Activated CD8-positive, alpha-beta memory T cell treated with anti-CD3 and anti-CD28 coated beads for 36 hours (primary cell): Measurements from ENCODE around the gene MAP2K1. TPM values are rescaled to one million over a fixed set of nuclear protein-coding genes. Genes with fewer than 3 reads are reported as not detected.

Source experiments
- CTCF ChIA-PET: fragments of 350-600 bp; sonication (Branson Sonifier 250); formaldehyde crosslinking; loops from one replicate; lab custom pipeline; 2021; ENCODE audit warnings: antibody characterized with exemption; lab: Charles Lee
- POLR2A ChIA-PET: fragments of 350-600 bp; sonication (Branson Sonifier 250); formaldehyde crosslinking; loops from one replicate; lab custom pipeline; 2021; ENCODE audit warnings: antibody characterized with exemption; lab: Charles Lee
- total RNA-seq, 2 experiments: library from RNA; stranded (reverse); gene quantifications; one replicate each; pipeline ENCODE4 v1.2.3, GENCODE V29; 2021

The MAP2K1 gene
- total RNA-seq, 2 experiments from 2014 or later: 115 to 116 TPM

GRCh38 chr15:66409565-66410108 is 22.9 kb downstream of the MAP2K1 start:
- CTCF ChIA-PET: no interaction called here
- POLR2A ChIA-PET: no interaction called here

- ChIA-PET POLR2A (no interaction called here), CTCF (no interaction called here)
Observed at GRCh38 chr15:66411190-66411589, 24.5 kb downstream of the MAP2K1 start.

GRCh38 chr15:66412220-66412619 is 25.5 kb downstream of the MAP2K1 start:
- ChIA-PET POLR2A (no interaction called here), CTCF (no interaction called here)

- POLR2A ChIA-PET: no interaction called here
- CTCF ChIA-PET: interaction anchor here (0.8 to 1.4 kb wide), 3 partner anchors 18 to 26 kb away, joined by 3 read pairs; no protein-coding TSS in a partner anchor
Observed at GRCh38 chr15:66413579-66413978, 26.9 kb downstream of the MAP2K1 start.

GRCh38 chr15:66415360-66415759 is 28.6 kb downstream of the MAP2K1 start:
- ChIA-PET CTCF (no interaction called here), POLR2A (no interaction called here)

- ChIA-PET CTCF (interaction anchor here (0.5 kb wide), 1 partner anchor 40 kb away, joined by 3 read pairs; no protein-coding TSS in a partner anchor), POLR2A (no interaction called here)
Observed at GRCh38 chr15:66417736-66418135, 31.0 kb downstream of the MAP2K1 start.

GRCh38 chr15:66419471-66419870 is 32.8 kb downstream of the MAP2K1 start:
- ChIA-PET POLR2A (no interaction called here), CTCF (no interaction called here)

GRCh38 chr15:66422347-66422746 is 35.6 kb downstream of the MAP2K1 start:
- CTCF ChIA-PET: no interaction called here
- POLR2A ChIA-PET: no interaction called here

- ChIA-PET POLR2A (no interaction called here), CTCF (interaction anchor here (0.7 kb wide), 1 partner anchor 511 kb away, joined by 3 read pairs; no protein-coding TSS in a partner anchor)
Observed at GRCh38 chr15:66423149-66423548, 36.4 kb downstream of the MAP2K1 start.

- ChIA-PET POLR2A (no interaction called here), CTCF (no interaction called here)
Observed at GRCh38 chr15:66424963-66425612, 38.4 kb downstream of the MAP2K1 start.

GRCh38 chr15:66425837-66426236 is 39.1 kb downstream of the MAP2K1 start:
- CTCF ChIA-PET: no interaction called here
- POLR2A ChIA-PET: no interaction called here

- ChIA-PET POLR2A (no interaction called here), CTCF (no interaction called here)
Observed at GRCh38 chr15:66429117-66429516, 42.4 kb downstream of the MAP2K1 start.

- POLR2A ChIA-PET: interaction anchor here (0.5 kb wide), 1 partner anchor 1096 kb away, joined by 5 read pairs; no protein-coding TSS in a partner anchor
- CTCF ChIA-PET: no interaction called here
Observed at GRCh38 chr15:66429546-66429945, 42.8 kb downstream of the MAP2K1 start.

- ChIA-PET CTCF (no interaction called here), POLR2A (no interaction called here)
Observed at GRCh38 chr15:66430627-66431255, 44.0 kb downstream of the MAP2K1 start.

- CTCF ChIA-PET: no interaction called here
- POLR2A ChIA-PET: no interaction called here
Observed at GRCh38 chr15:66433726-66434125, 47.0 kb downstream of the MAP2K1 start.

GRCh38 chr15:66440501-66440900 is 53.8 kb downstream of the MAP2K1 start:
- CTCF ChIA-PET: interaction anchor here (0.8 kb wide), 1 partner anchor 15 kb away, joined by 3 read pairs; no protein-coding TSS in a partner anchor
- POLR2A ChIA-PET: no interaction called here

GRCh38 chr15:66452420-66452819 is 65.7 kb downstream of the MAP2K1 start:
- POLR2A ChIA-PET: no interaction called here
- CTCF ChIA-PET: no interaction called here

GRCh38 chr15:66452971-66453580 is 66.4 kb downstream of the MAP2K1 start:
- ChIA-PET CTCF (no interaction called here), POLR2A (no interaction called here)

GRCh38 chr15:66454143-66454542 is 67.4 kb downstream of the MAP2K1 start:
- POLR2A ChIA-PET: no interaction called here

GRCh38 chr15:66456211-66456610 is 69.5 kb downstream of the MAP2K1 start:
- POLR2A ChIA-PET: no interaction called here
- CTCF ChIA-PET: interaction anchor here (0.7 to 1.1 kb wide), 2 partner anchors 15 to 16 kb away, joined by 3 to 7 read pairs; no protein-coding TSS in a partner anchor

More at GRCh38 chr15:66454143-66454542, 67.4 kb downstream of the MAP2K1 start:
- CTCF ChIA-PET: no interaction called here
